WERI-Rb-1 (cell line): Measurements from ENCODE around the gene SLC13A3.

ENCODE experiments used
- DNase-seq: peaks from one replicate; pipeline ENCODE4 v3.0.0-alpha.2; 2020
- H3K27ac ChIP-seq: fragments of 250-450 bp; sonication (Bioruptor Pico); 2 replicates; pipeline ENCODE4 v1.5.1; 2020; ENCODE audit warnings: mild to moderate bottlenecking, moderate library complexity
- H3K27me3 ChIP-seq: fragments of 250-450 bp; sonication (Bioruptor Pico); 2 replicates; pipeline ENCODE4 v1.5.1; 2021; ENCODE audit warnings: mild to moderate bottlenecking, low read depth, moderate library complexity; ENCODE audit not compliant: insufficient read depth, severe bottlenecking
- H3K36me3 ChIP-seq: fragments of 250-450 bp; sonication (Bioruptor Pico); 2 replicates; pipeline ENCODE4 v1.5.1; 2020; ENCODE audit warnings: mild to moderate bottlenecking, moderate library complexity
- H3K4me3 ChIP-seq: 2 replicates; pipeline ENCODE4 v1.5.1; 2011; ENCODE audit warnings: low read depth, mild to moderate bottlenecking, control low read depth, low read length
- H3K9me3 ChIP-seq: fragments of 250-450 bp; sonication (Bioruptor Pico); 2 replicates; pipeline ENCODE4 v1.5.1; 2021; ENCODE audit warnings: mild to moderate bottlenecking, moderate library complexity; ENCODE audit not compliant: severe bottlenecking
- TF ChIP-seq, protein P1 (sequence below): IDR thresholded peaks from 2 replicates; pipeline ENCODE4 v1.5.1; 2011; ENCODE audit warnings: low read depth, mild to moderate bottlenecking, control low read depth, inconsistent platforms, low read length

Gene SLC13A3

DNA sequence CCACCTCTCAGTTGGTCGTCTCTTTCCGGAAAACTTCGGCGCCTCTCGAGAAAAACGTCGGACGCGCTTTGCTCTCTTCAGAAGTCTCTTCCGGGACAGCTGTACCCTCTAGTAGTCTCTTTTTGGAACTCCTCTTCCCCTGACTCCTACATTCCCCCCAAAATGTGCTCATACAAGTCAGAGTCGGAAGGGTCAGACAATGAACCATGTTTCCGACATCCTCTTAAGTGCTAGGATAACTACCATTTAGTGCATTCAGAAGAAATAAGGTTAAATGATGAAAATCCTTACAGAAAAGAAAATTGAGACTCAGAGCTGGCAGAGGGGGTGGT, 38.5 kb upstream of the SLC13A3 start:
- Histone ChIP-seq H3K4me3 (peak overlapping the region; percentile 97), H3K36me3 (peaks cover 26% of the 10 kb centered on the region), H3K27me3 (no peaks in the 10 kb centered on the region), H3K27ac (peak overlapping the region; percentile 62), H3K9me3 (no peaks in the 10 kb centered on the region)
- DNase-seq = no peak
- TF ChIP-seq, protein P1, sequence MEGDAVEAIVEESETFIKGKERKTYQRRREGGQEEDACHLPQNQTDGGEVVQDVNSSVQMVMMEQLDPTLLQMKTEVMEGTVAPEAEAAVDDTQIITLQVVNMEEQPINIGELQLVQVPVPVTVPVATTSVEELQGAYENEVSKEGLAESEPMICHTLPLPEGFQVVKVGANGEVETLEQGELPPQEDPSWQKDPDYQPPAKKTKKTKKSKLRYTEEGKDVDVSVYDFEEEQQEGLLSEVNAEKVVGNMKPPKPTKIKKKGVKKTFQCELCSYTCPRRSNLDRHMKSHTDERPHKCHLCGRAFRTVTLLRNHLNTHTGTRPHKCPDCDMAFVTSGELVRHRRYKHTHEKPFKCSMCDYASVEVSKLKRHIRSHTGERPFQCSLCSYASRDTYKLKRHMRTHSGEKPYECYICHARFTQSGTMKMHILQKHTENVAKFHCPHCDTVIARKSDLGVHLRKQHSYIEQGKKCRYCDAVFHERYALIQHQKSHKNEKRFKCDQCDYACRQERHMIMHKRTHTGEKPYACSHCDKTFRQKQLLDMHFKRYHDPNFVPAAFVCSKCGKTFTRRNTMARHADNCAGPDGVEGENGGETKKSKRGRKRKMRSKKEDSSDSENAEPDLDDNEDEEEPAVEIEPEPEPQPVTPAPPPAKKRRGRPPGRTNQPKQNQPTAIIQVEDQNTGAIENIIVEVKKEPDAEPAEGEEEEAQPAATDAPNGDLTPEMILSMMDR = no peak

DNA sequence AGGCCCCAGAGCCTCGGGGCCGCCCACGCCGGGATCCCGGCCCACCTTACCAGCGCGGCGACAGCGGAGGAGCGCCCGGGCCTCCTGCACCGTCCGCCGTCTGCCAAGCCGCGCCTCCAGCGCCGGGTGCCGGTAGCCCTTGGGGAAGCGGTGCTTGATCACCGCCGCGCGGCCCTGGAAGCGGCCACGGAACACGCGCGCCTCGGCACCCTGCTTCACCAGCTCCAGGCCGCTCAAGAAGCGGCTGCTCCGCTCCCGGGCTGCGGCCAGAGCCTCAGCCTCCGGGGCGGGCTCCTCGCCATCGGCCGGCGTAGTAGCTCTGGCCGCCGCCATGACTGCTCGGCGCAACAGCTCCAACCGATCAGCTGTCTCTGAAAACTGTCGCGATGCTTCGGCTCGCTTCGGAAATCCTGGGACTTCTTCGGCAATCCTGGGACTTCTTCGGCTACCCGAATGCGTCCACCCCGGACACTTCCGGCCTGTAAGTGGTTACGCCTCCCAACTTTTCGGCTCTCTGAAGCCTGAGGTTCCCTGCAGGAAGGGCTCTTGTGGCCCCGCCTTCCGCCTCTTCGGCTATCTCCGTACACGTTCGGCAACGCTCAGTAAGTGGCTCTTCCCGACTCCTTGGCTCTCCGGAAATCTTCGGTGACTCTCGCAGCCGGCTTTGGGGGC, 38.0 kb upstream of the SLC13A3 start, which contains the start of gene TP53RK:
Gene TP53RK (minus strand): TSS at position 363 of the 672 bp plus-strand sequence. CDS start 30 bp downstream, at position 333.
- Histone ChIP-seq H3K27me3 (no peaks in the 10 kb centered on the region), H3K4me3 (peak within 1 kb of the TSS; percentile 97), H3K27ac (peak within 1 kb of the TSS; percentile 97), H3K36me3 (peaks cover 28% of the 10 kb centered on the region), H3K9me3 (no peaks in the 10 kb centered on the region)
- peak; percentile 99 for DNase-seq
- TF ChIP-seq, protein P1 = 0 out of 2 replicates have a peak, but pooled peaks have one; percentile 4

DNA sequence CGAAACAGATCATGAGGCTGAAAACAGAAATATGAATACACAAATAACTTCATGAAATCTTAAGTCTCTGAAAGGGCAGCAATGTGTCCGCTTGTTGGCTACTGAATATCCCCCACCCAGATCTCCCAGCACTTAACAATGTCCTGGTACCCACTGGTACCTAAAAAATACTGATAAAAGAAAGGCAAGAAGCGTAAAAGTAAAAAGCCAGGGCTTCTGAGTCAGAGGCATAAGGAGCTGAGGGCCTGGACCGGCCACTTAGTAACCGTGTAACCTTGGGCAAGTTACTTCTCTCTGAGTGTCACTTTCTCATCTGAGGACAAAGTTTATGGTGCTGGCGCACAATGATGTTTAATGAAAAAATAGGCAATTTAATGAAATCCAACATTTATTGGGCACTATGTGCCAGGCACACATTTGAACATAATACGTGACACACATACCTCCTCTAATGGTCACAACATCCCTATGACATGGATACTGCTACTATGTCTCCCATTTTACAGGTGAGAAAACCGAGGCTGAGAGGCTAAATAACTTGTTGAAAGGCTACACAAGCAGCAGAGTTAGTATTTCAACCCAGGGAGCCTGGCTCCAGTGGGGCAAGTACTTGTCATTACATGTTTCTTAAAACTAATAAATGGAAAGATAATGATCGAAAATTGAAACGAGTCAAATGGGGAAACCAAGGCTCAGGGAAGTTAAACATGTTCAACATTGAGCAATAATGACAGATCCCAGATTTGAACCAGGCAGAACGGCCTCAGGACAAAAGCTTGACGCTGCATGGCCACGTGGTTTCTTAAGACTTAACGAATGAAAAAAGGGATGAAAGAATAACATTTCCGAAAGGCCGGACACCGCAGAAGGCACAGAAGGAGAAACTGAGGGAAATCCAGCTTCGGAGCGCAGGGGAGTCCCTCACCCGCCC, 37.2 kb upstream of the SLC13A3 start:
- H3K4me3 ChIP-seq = peak overlapping the region; percentile 97
- H3K36me3 ChIP-seq = peaks cover 28% of the 10 kb centered on the region
- peak overlapping the region; percentile 97 for H3K27ac ChIP-seq
- no peak for DNase-seq
- H3K9me3 ChIP-seq = no peaks in the 10 kb centered on the region
- TF ChIP-seq, protein P1 = no peak
- H3K27me3 ChIP-seq = no peaks in the 10 kb centered on the region

- Histone ChIP-seq H3K9me3 (no peaks in the 10 kb centered on the region), H3K27ac (peak overlapping the region; percentile 71), H3K36me3 (peaks cover 31% of the 10 kb centered on the region), H3K4me3 (peak overlapping the region; percentile 84), H3K27me3 (no peaks in the 10 kb centered on the region)
- TF ChIP-seq, protein P1 = no peak
- DNase-seq = peak; percentile 89
Measured at GRCh38 chr20:46683939-46684750, 32.9 kb upstream of the SLC13A3 start.

GRCh38 chr20:46683668-46683938, 32.3 kb upstream of the SLC13A3 start:
- Histone ChIP-seq H3K36me3 (peaks cover 28% of the 10 kb centered on the region), H3K27me3 (no peaks in the 10 kb centered on the region), H3K27ac (peak overlapping the region; percentile 71), H3K4me3 (peak overlapping the region; percentile 84), H3K9me3 (no peaks in the 10 kb centered on the region)
- no peak for DNase-seq
- TF ChIP-seq, protein P1 = no peak
